CD14-positive monocyte (primary cell): Measurements from ENCODE around the gene PRLR. TPM values are rescaled to one million over a fixed set of nuclear protein-coding genes. Genes with fewer than 3 reads are reported as not detected.

ENCODE experiments used
- DNase-seq, 3 donors: peaks; one replicate each; pipeline ENCODE4 v3.0.0-alpha.2; 2011 to 2022
- H2AFZ ChIP-seq: 2 replicates; pipeline ENCODE4 v1.6.0; 2012; ENCODE audit warnings: mild to moderate bottlenecking, low read depth, low read length, inconsistent platforms; ENCODE audit not compliant: insufficient read depth, poor library complexity, severe bottlenecking
- H3K27ac ChIP-seq, 2 donors: 1 replicate in 1 of 2; 2 replicates in 1 of 2; pipeline ENCODE4 v1.5.1; 2012 to 2013; ENCODE audit warnings: low read length in 2 of 2, control low read depth in 1 of 2, inconsistent platforms in 1 of 2, low read depth in 1 of 2, mild to moderate bottlenecking in 1 of 2
- H3K27me3 ChIP-seq, 2 donors: one replicate each; pipeline versions ENCODE4 v1.6.0 to v1.6.1; 2011 to 2013; ENCODE audit warnings: low read length in 2 of 2; ENCODE audit not compliant: control insufficient read depth in 2 of 2, insufficient read depth in 2 of 2
- H3K36me3 ChIP-seq, 2 donors: replicated peaks in 1 of 2; 1 replicate in 1 of 2; 2 replicates in 1 of 2; pipeline versions ENCODE4 v1.5.1 to v1.6.1; 2012 to 2013; ENCODE audit warnings: low read length in 2 of 2, control low read depth in 1 of 2, inconsistent platforms in 1 of 2, mild to moderate bottlenecking in 1 of 2; ENCODE audit not compliant: insufficient read depth in 2 of 2, control insufficient read depth in 1 of 2
- H3K4me1 ChIP-seq, 2 donors: 1 replicate in 1 of 2; 2 replicates in 1 of 2; pipeline versions ENCODE4 v1.5.1 to v1.6.1; 2012 to 2013; ENCODE audit warnings: low read length in 2 of 2, control low read depth in 1 of 2, inconsistent platforms in 1 of 2, mild to moderate bottlenecking in 1 of 2, moderate library complexity in 1 of 2; ENCODE audit not compliant: insufficient read depth in 2 of 2, control insufficient read depth in 1 of 2
- H3K4me2 ChIP-seq: replicated peaks from 2 replicates; pipeline ENCODE3; 2012; ENCODE audit warnings: low read length, moderate library complexity, mild to moderate bottlenecking; ENCODE audit not compliant: poor library complexity, severe bottlenecking; ENCODE audit errors: extremely low read depth
- H3K4me3 ChIP-seq, 3 experiments: fragments of 200-600 bp in 1 of 3; sonication (generic) in 1 of 3; replicated peaks in 1 of 3; 1 replicate in 2 of 3; 2 replicates in 1 of 3; pipeline ENCODE4 v1.5.1; 2011 to 2013; ENCODE audit warnings: low read length in 3 of 3, mild to moderate bottlenecking in 3 of 3, control low read depth in 2 of 3, low read depth in 2 of 3, inconsistent platforms in 1 of 3, moderate library complexity in 1 of 3
- H3K79me2 ChIP-seq: 2 replicates; pipeline ENCODE4 v1.6.0; 2012; ENCODE audit warnings: mild to moderate bottlenecking, control low read depth, inconsistent platforms, low read length, moderate library complexity; ENCODE audit not compliant: insufficient read depth
- H3K9ac ChIP-seq: 2 replicates; pipeline ENCODE4 v1.6.0; 2017; ENCODE audit warnings: low read length, mild to moderate bottlenecking; ENCODE audit not compliant: insufficient read depth, poor library complexity, severe bottlenecking
- H3K9me3 ChIP-seq, 2 donors: replicated peaks in 1 of 2; 1 replicate in 1 of 2; 2 replicates in 1 of 2; pipeline versions ENCODE4 v1.5.1 to v1.6.1; 2012 to 2013; ENCODE audit warnings: low read length in 2 of 2, control low read depth in 1 of 2; ENCODE audit not compliant: control insufficient read depth in 1 of 2, insufficient read depth in 1 of 2
- H4K20me1 ChIP-seq: 2 replicates; pipeline ENCODE4 v1.6.0; 2012; ENCODE audit warnings: mild to moderate bottlenecking, low read length, control low read depth, moderate library complexity; ENCODE audit not compliant: insufficient read depth
- H3K27ac Mint-ChIP-seq, 7 donors: one replicate each; pipeline ENCODE4 v1.8.0; 2020; ENCODE audit warnings: mild to moderate bottlenecking in 7 of 7, mixed read lengths in 7 of 7, moderate library complexity in 6 of 7, inconsistent platforms in 2 of 7
- H3K27me3 Mint-ChIP-seq, 3 donors: one replicate each; pipeline ENCODE4 v1.8.0; 2021 to 2022; ENCODE audit warnings: low read depth in 3 of 3, mild to moderate bottlenecking in 3 of 3, mixed read lengths in 3 of 3, moderate library complexity in 3 of 3, inconsistent platforms in 1 of 3
- H3K36me3 Mint-ChIP-seq, 2 donors: one replicate each; pipeline ENCODE4 v1.8.0; 2020; ENCODE audit warnings: mixed read lengths in 2 of 2, inconsistent platforms in 1 of 2, mild to moderate bottlenecking in 1 of 2
- H3K4me1 Mint-ChIP-seq: one replicate; pipeline ENCODE4 v1.8.0; 2020; ENCODE audit warnings: mild to moderate bottlenecking, mixed read lengths
- H3K4me3 Mint-ChIP-seq, 2 donors: one replicate each; pipeline ENCODE4 v1.8.0; 2020; ENCODE audit warnings: mild to moderate bottlenecking in 2 of 2, mixed read lengths in 2 of 2, moderate library complexity in 1 of 2
- H3K9me3 Mint-ChIP-seq, 7 donors: one replicate each; pipeline ENCODE4 v1.8.0; 2020 to 2022; ENCODE audit warnings: mixed read lengths in 7 of 7, mild to moderate bottlenecking in 6 of 7, moderate library complexity in 6 of 7, inconsistent platforms in 2 of 7
- CTCF ChIP-seq: fragments of 200-600 bp; IDR thresholded peaks from one replicate; pipeline ENCODE4 v1.8.0; 2022; ENCODE audit warnings: antibody characterized with exemption, mild to moderate bottlenecking
- WGBS: methylation state at CpG from one replicate; pipeline ENCODE4 v1.1.5; 2013; ENCODE audit warnings: missing lambda C conversion rate; ENCODE audit not compliant: insufficient coverage; 5-methylcytosine and 5-hydroxymethylcytosine counted together
- intact Hi-C, 2 donors: fragments of 100-400 bp; cut with micrococcal nuclease; formaldehyde crosslinking; loops; one replicate each; pipeline versions ENCODE4 v1.15.0 to v1.15.1; 2023
- polyA plus RNA-seq, 3 donors: library from polyadenylated mRNA; depleted of rRNA in 1 of 3; unstranded in 2 of 3; stranded (reverse) in 1 of 3; fragments of 300-500 nt in 2 of 3; fragments of >200 nt in 1 of 3; fragmentation: Illumina TruSeq in 2 of 3; gene quantifications; 1 replicate in 2 of 3; 2 replicates in 1 of 3; pipeline ENCODE4 v1.2.3, GENCODE V29; 2012 to 2021

PRLR gene
- polyA plus RNA-seq, 3 donors = 0.12 to 1.7 (median 0.88) TPM

GRCh38 chr5:35115920-35116319, 114.4 kb downstream of the PRLR start:
- no peak for DNase-seq
- Histone ChIP-seq H3K9ac (no peak overlapping the region), H3K4me3 (no peak overlapping the region), H2AFZ (no peak overlapping the region), H3K79me2 (no peaks in the 10 kb centered on the region), H3K27ac (no peak overlapping the region), H3K4me1 (no peaks in the 10 kb centered on the region), H3K9me3 (no peaks in the 10 kb centered on the region), H3K27me3 (no peaks in the 10 kb centered on the region), H3K4me2 (no peak overlapping the region), H4K20me1 (no peaks in the 10 kb centered on the region), H3K36me3 (peaks cover 10 to 43% of the 10 kb centered on the region in 2 donors)
- peaks cover 0 to 2% (median 0%) of the 10 kb centered on the region in 3 donors for H3K27me3 Mint-ChIP-seq
- peaks cover 0 to 3% (median 0%) of the 10 kb centered on the region in 7 donors for H3K9me3 Mint-ChIP-seq
- H3K27ac Mint-ChIP-seq = peak overlapping the region in 1 of 7 donors; percentile 57
- H3K4me1 Mint-ChIP-seq = peaks cover 8% of the 10 kb centered on the region
- peaks cover 49 to 63% of the 10 kb centered on the region in 2 donors for H3K36me3 Mint-ChIP-seq
- no peak overlapping the region for H3K4me3 Mint-ChIP-seq
- no peak for TF ChIP-seq CTCF
- intact Hi-C loops = no loop called here

- Histone ChIP-seq H3K4me2 (no peak overlapping the region), H3K79me2 (no peaks in the 10 kb centered on the region), H3K27me3 (no peaks in the 10 kb centered on the region), H3K27ac (no peak overlapping the region), H2AFZ (no peak overlapping the region), H3K4me3 (no peak overlapping the region), H3K36me3 (peaks cover 12 to 43% of the 10 kb centered on the region in 2 donors), H3K9me3 (no peaks in the 10 kb centered on the region), H3K9ac (no peak overlapping the region), H3K4me1 (no peaks in the 10 kb centered on the region), H4K20me1 (no peaks in the 10 kb centered on the region)
- Mint-ChIP-seq H3K27ac (no peak overlapping the region), H3K4me3 (no peak overlapping the region), H3K4me1 (peaks cover 6% of the 10 kb centered on the region), H3K36me3 (peaks cover 56 to 74% of the 10 kb centered on the region in 2 donors), H3K27me3 (peaks cover 0 to 2% (median 0%) of the 10 kb centered on the region in 3 donors), H3K9me3 (peaks cover 0 to 5% (median 2%) of the 10 kb centered on the region in 7 donors)
- no peak for DNase-seq
- WGBS = 95% methylated on average over 4 of the region's 4 CpGs
- intact Hi-C loops = no loop called here
- no peak for TF ChIP-seq CTCF
These were observed 115.6 kb downstream of the PRLR start for GRCh38 chr5:35114698-35115097.
